GM21786 (cell line): ENCODE data around the gene CYS1.
"Not testable (repeated sequence)": the region's sequence is repeated elsewhere in the genome, so short reads cannot be mapped to it uniquely, and the experiment has no call there.

Experiments
- ATAC-seq: cut with Tn5 transposase; IDR thresholded peaks from one replicate; pipeline ENCODE4 v1.9.1; 2021; ENCODE audit not compliant: unreplicated experiment

CYS1 gene

GRCh38 chr2:10094271-10094814, 14.1 kb upstream of the CYS1 start:
- no peak for ATAC-seq

GRCh38 chr2:10091889-10092244, 11.7 kb upstream of the CYS1 start:
- not testable (repeated sequence) for ATAC-seq

DNA sequence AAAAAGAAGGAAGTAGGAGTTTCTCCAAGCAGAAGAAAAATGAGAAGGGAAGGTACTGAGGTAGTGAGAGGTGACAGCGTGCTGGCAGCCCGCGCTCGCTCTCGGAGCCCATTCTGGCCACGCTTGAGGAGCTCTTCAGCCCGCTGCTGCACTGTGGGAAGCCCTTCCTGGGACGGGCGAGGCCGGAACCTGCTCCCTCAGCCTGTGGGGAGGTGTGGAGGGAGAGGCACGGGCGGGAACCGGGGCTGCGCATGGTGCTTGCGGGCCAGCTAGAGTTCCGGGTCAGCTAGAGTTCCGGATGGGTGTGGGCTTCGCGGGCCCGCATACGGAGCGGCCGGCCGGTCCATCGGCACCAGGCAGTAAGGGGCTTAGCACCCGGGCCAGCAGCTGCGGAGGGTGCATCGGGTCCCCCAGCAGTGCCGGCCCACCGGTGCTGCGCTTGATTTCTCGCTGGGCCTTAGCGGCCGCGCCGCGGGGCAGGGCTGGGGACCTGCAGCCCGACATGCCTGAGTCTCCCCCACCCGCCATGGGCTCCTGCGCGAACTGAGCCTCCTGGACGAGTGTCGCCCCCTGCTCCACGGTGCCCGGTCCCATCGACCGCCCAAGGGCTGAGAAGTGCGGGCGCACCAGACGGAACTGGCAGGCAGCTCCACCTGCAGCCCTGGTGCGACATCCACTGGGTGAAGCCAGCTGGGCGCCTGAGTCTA, 11.1 kb upstream of the CYS1 start:
- ATAC-seq, result peak; percentile 35

DNA sequence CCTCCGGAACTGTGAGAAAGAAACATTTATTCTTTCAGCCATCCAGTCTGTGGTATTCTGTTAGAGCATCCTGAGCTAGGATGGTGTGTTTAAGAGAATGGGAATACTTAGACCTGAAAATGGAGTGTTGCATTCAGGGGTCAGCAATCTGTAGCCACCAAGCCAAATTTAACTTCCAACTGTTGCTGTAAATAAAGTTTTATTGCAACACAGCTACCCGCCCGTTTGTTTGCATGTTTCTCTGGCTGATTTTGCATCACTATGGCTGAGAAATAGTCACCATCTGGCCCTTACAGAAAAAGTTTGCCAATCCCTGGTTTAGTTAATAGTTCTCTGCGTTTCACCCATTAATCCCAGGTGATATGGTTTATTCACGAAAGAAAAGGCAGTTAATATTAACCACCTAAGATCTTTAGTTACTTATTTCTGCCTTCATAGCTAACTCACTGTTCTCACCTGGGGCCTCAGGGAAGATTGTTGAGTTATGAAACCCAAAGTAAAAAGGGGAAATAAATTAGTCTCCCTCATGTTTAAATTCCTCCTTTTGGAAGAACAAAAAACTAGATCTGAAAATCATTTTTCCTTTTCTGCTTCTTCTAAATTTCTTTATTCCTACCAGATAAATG, 9.5 kb upstream of the CYS1 start:
- ATAC-seq, result peak; percentile 49

DNA sequence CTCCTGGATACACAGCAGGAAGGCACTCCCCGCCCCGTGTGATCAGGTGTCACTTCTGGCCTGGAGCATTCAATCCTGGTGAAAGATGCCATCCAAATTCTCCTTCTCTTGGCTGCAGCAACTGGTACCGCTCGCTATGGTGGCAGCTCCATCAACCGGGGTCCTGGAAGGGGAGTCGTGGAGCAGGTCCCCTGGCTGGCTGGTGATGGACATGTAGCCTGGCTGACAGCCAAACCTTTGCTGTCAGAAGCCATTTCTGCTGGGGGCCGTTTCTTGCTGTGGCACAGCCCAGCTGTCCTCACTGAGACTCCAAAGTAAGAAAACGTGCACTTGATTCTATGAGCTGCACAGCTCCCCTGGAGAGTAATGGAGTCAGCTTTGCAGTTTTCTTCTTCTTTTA, 7.1 kb upstream of the CYS1 start:
- ATAC-seq, result no peak

- no peak for ATAC-seq
Measured at GRCh38 chr2:10086950-10087349, 6.7 kb upstream of the CYS1 start.

DNA sequence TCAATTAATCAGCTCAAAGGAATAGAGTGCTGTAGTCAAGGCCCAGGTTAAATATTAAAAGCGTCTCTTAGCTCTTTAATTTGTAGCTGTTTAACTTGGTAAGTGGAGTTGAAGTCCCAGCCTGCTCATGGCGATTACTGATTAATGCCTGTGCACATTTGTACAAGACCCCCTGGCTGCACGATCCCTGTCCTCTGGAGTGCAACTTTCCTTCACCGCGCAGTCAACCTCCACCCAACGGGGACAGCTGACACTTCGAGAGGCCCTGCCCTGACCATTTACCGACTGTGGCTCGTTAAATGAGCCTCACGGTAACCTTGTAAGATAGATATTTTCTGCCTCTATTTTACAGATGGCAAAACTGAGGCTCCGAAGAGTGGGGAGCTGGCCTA, 5.5 kb upstream of the CYS1 start:
- no peak for ATAC-seq

DNA sequence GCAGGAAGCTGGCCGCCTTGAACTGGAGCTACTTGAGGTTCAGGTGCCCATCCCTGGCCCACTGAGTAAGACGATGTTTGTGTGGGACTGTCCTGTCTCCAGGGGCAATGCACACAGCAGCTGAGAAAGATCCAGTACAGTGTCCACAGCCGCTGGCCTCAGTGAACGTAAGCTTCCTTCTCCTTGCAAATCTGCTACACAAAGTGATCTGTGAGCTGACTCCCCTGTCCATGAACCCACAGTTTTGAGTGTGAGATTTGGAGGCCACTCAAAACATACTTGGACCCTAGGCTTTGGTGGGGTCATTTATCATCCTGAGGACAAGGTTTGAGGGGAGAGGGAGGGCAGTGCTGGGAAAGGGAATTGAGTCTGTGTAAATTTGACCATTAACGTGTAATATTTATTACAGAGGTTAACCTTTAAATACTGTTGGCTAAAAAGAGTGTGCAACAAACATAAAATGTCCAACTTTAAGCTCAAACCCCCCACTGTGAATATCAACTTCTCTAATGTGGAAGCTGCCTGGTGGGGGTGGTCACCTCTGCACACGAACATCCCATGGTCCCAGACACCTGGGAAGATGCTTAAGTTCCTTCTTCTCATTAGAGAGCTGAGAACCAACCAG, 4.9 kb upstream of the CYS1 start:
- ATAC-seq, result no peak

- no peak for ATAC-seq
Measured at GRCh38 chr2:10084223-10084865, 4.1 kb upstream of the CYS1 start.

GRCh38 chr2:10083692-10084211, 3.5 kb upstream of the CYS1 start:
- ATAC-seq, result peak; percentile 44

DNA sequence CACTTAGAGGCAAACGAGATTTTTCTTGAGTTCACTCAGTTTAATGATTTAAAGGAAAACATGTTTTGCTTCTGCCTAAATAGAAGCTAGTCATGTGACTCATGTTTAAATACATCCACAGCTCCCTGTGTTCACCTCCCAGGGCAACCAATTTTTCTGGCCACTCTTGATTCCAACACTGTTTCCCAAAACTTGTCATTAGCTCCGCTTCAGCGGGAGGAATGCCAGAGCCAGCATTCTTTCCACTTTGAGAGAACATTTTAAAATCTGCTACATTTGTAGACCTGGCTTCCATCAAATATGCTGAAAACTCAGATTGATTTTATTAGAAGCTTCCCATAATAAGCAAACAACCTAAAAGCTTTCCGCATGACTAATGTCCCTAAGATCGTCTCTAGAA, 2.8 kb upstream of the CYS1 start:
- ATAC-seq, result no peak

DNA sequence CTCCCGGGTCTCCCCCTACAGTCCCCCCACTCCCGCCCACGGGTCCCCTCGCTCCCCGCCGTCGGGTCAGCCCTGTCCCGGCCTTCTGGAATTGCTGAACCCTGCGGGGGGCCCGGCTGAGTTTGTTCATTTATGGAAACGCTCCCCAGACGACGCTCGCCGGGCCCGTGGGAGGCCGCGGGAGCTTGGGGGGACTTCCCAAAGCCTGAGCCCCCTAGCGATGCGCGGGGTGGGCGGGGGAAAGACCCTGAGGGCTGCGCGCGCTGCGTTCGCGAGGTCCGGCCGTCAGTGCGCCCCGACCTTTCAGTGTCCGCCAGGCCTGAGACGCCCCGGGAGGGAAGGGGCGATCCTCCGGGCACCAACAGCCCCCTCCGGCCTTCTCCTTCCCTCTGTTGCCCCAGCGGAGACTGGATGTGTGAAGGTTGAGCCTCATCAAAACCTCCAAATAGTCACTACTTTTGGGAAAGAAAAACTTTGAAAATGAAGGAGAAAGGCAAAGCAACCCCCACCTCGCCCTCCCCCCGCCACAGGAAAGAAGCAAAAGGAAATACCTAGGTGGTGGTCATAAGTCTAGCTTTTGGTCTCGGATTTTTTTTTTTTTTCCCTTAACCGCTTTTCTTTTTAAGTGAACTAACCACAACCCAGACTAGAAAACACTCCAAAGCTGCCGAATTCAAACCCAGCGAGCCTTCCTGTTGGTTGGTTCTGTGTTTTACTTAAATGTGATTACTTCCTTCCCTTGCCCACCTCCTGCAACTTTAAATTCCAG, 509 bp upstream of the CYS1 start:
- peak; percentile 7 for ATAC-seq

GRCh38 chr2:10079266-10079869, 843 bp downstream of the CYS1 start:
- ATAC-seq, result peak; percentile 1

- ATAC-seq, result no peak
Measured at GRCh38 chr2:10078704-10079265, 1.4 kb downstream of the CYS1 start.

GRCh38 chr2:10078001-10078400, 2.2 kb downstream of the CYS1 start:
- no peak for ATAC-seq

DNA sequence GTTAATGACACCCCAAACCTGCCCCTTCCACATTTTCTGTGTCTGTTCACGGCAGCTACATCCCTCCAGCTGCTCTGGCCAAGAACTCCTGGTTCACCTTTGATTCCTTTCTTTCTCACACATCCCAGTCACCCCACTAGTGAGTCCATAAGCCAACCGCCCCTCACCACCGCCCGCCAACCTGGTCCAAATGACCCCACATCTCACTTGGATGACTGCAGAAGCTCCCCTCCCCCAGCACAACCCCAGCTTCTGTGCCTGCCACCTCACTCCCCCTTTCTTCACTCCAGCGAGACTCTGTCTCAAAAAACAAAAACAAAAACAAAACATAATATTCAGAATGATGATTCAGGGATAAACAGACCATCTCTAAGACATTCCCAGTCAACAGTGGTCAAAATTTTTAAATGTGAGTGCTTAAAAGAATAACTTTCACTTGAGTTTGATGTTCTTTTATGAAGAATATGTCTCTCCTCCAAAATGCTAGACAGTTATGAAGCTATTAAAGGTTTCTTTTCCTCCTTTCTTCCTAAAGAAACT, 3.2 kb downstream of the CYS1 start:
- ATAC-seq, result no peak

- no peak for ATAC-seq
Measured at GRCh38 chr2:10076511-10076910, 3.7 kb downstream of the CYS1 start.

DNA sequence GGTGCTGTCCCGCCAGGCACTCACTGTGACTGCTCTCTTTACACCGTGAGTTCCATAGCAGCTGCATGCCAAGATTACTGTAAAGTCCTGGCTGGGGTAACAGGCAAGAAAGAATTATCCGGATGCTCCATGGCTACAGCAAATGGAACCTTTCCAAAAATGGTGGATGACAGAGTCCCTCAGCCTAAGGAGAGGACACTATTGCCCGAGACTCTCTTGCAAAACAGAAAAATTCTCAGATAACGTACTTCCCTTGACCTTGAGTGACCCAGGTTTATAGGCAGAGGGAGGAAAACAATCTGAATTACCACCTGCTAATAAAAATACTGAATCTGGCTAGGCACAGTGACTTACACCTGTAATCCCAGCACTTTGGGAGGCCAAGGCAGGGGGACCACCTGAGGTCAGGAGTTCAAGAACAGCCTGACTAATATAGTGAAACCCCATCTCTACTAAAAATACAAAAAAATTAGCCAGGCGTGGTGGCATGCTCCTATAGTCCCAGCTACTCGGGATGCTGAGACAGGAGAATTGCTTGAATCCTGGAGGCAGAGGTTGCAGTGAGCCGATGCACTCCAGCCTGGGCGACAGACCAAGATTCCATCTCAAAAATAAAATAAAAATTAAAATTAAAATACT, 4.5 kb downstream of the CYS1 start:
- ATAC-seq, result no peak

DNA sequence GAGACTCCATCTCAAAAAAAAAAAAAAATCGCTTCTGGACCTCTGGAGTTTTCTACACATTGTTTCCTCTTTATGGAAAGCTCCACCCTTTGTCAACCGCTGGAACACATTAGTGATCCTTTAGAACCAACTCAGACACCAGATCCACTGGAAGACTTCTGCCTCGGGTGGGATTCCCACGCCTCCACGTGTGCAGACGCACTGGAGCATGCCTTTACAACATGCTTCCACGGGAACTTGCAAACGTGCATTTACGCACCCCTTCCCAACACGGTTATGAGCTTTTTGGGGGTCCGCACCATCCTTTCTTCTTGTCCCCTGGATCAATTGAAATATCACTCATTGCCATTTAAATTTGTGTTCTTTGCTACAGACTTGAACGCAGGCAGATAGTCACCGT, 5.1 kb downstream of the CYS1 start:
- no peak for ATAC-seq
